Activated CD4-positive, alpha-beta T cell treated with anti-CD3 and anti-CD28 coated beads, Interleukin-2, amount 10 ng/mL, durations not matched to agents 7 days and 5 days (primary cell): ENCODE results near the gene SBK2. TPM values are rescaled to one million over a fixed set of nuclear protein-coding genes. Genes with fewer than 3 reads are reported as not detected.

ENCODE experiments used
- CTCF ChIA-PET: fragments of 350-600 bp; sonication (Branson Sonifier 250); formaldehyde crosslinking; loops from one replicate; lab custom pipeline; 2021; ENCODE audit warnings: antibody characterized with exemption; lab: Charles Lee
- POLR2A ChIA-PET: fragments of 350-600 bp; sonication (Branson Sonifier 250); formaldehyde crosslinking; loops from one replicate; lab custom pipeline; 2021; ENCODE audit warnings: antibody characterized with exemption; lab: Charles Lee
- DNase-seq: peaks from one replicate; pipeline ENCODE4 v3.0.0-alpha.2; 2020
- H3K27ac Mint-ChIP-seq: one replicate; pipeline ENCODE4 v1.8.0; 2021; ENCODE audit warnings: mild to moderate bottlenecking, moderate library complexity, mixed read lengths
- H3K27me3 Mint-ChIP-seq: one replicate; pipeline ENCODE4 v1.8.0; 2021; ENCODE audit warnings: mixed read lengths
- H3K36me3 Mint-ChIP-seq: one replicate; pipeline ENCODE4 v1.8.0; 2021; ENCODE audit warnings: low read depth, mixed read lengths
- H3K4me1 Mint-ChIP-seq: one replicate; pipeline ENCODE4 v1.8.0; 2021; ENCODE audit warnings: mixed read lengths
- H3K4me3 Mint-ChIP-seq: one replicate; pipeline ENCODE4 v1.8.0; 2021; ENCODE audit warnings: mild to moderate bottlenecking, moderate library complexity, mixed read lengths
- H3K9me3 Mint-ChIP-seq: one replicate; pipeline ENCODE4 v1.8.0; 2021; ENCODE audit warnings: mixed read lengths
- total RNA-seq, 2 experiments: library from RNA; stranded (reverse); gene quantifications; one replicate each; pipeline ENCODE4 v1.2.3, GENCODE V29; 2021

SBK2 gene
- total RNA-seq, 2 experiments from 2014 or later: not detected

DNA sequence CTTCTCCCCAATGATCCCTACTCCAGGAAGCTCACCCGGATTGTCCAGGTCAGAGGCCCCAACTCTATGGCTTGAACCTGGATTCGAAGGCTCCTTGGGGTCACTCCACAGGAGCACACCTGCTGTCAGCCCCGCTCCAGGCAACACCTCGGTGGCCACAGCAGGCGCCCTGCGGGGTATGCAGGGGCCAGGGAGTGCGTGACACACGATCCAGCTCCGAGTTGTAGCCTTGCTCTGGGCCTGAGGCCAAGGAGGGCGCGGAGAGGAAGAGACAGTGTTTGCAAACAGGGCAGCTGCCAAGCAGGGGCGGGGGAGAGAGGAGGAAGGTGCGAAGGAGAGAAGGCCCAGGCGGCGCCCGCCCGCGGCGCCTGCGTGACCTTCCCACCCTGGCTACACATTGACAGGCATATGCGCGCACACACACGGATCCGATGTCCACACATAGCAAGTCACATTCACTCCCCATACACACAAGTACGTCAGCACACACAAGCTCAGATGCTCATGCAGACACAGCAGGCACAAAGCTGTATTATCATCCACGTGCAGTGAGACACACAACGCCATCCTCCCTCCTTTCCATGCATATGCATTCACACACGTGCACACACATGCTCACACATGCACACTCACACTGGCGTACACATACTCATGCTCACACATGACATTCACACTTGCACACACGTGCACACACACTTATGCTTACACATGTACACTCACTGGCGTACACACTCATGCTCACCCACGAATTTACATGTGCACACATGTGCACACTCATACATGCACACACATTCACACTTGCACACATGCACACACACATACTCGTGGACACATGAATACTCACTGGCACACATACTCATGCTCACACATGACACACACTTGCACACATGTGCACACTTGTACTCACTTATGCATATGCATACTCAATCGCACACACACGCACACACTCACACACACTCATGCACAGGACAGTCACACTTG, 10.4 kb downstream of the SBK2 start:
- no peaks in the 10 kb centered on the region for H3K27me3 Mint-ChIP-seq
- ChIA-PET CTCF (interaction anchor here (1.5 kb wide), 1 partner anchor 15 kb away, joined by 3 read pairs; no protein-coding TSS in a partner anchor), POLR2A (no interaction called here)
- no peak overlapping the region for H3K4me3 Mint-ChIP-seq
- no peaks in the 10 kb centered on the region for H3K9me3 Mint-ChIP-seq
- no peaks in the 10 kb centered on the region for H3K4me1 Mint-ChIP-seq
- no peak for DNase-seq
- no peaks in the 10 kb centered on the region for H3K36me3 Mint-ChIP-seq
- no peak overlapping the region for H3K27ac Mint-ChIP-seq

GRCh38 chr19:55525289-55526101, 11.4 kb downstream of the SBK2 start:
- no peaks in the 10 kb centered on the region for H3K36me3 Mint-ChIP-seq
- DNase-seq: no peak
- CTCF ChIA-PET: interaction anchor here (1.5 kb wide), 1 partner anchor 14 kb away, joined by 3 read pairs; no protein-coding TSS in a partner anchor
- no peak overlapping the region for H3K4me3 Mint-ChIP-seq
- POLR2A ChIA-PET: no interaction called here
- no peaks in the 10 kb centered on the region for H3K9me3 Mint-ChIP-seq
- no peak overlapping the region for H3K27ac Mint-ChIP-seq
- H3K27me3 Mint-ChIP-seq: no peaks in the 10 kb centered on the region
- no peaks in the 10 kb centered on the region for H3K4me1 Mint-ChIP-seq

DNA sequence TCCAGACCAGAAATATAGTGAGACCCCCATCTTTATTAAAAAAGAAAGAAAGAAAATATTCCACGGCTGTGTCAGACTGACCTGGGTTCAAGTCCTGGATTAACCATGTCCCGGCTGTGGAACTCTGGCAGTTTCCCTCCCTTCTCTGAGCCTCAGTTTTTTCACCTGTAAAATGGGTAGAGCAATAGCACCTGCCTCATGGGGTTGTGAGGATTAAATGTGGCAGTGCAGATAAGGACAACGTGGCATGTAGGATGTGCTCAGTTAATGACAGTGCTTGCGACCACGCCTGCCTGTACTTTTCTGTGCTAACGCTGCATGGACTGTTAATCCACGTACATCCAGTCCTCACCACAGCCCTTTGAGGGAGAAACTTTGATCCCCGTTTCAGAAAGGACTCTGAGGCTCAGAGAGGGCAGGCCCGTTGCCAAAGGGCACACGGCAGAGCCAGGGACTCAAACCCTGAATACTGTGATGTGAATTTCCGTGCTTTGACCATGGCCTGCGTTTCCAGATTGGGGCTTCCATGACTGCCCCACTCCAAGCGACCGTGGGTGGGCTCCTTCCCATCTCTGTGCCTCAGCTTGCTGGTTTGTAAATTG, 16.1 kb downstream of the SBK2 start:
- no peaks in the 10 kb centered on the region for H3K36me3 Mint-ChIP-seq
- no peak for DNase-seq
- no peaks in the 10 kb centered on the region for H3K27me3 Mint-ChIP-seq
- H3K4me3 Mint-ChIP-seq: no peak overlapping the region
- ChIA-PET POLR2A (no interaction called here), CTCF (no interaction called here)
- no peak overlapping the region for H3K27ac Mint-ChIP-seq
- H3K4me1 Mint-ChIP-seq: peaks cover 3% of the 10 kb centered on the region
- H3K9me3 Mint-ChIP-seq: no peaks in the 10 kb centered on the region

- ChIA-PET CTCF (interaction anchor here (1.0 kb wide), 1 partner anchor 98 kb away, joined by 4 read pairs; no protein-coding TSS in a partner anchor), POLR2A (no interaction called here)
- Mint-ChIP-seq H3K4me3 (no peak overlapping the region), H3K4me1 (peaks cover 3% of the 10 kb centered on the region), H3K27me3 (no peaks in the 10 kb centered on the region), H3K9me3 (no peaks in the 10 kb centered on the region), H3K36me3 (no peaks in the 10 kb centered on the region), H3K27ac (no peak overlapping the region)
- DNase-seq: no peak
These were observed 17.3 kb downstream of the SBK2 start for GRCh38 chr19:55519451-55520311.

GRCh38 chr19:55516878-55517620, 19.9 kb downstream of the SBK2 start:
- H3K36me3 Mint-ChIP-seq: no peaks in the 10 kb centered on the region
- peak overlapping the region; percentile 59 for H3K4me3 Mint-ChIP-seq
- peaks cover 3% of the 10 kb centered on the region for H3K4me1 Mint-ChIP-seq
- no peaks in the 10 kb centered on the region for H3K27me3 Mint-ChIP-seq
- peak overlapping the region; percentile 82 for H3K27ac Mint-ChIP-seq
- ChIA-PET CTCF (interaction anchor here (0.6 to 4.3 kb wide), 8 partner anchors 13 to 447 kb away, joined by 3 to 19 read pairs (median 3); partner anchors contain the start of gene ZNF865), POLR2A (interaction anchor here (0.6 kb wide), 1 partner anchor 49 kb away, joined by 6 read pairs; no protein-coding TSS in a partner anchor)
- peak; percentile 90 for DNase-seq
- H3K9me3 Mint-ChIP-seq: no peaks in the 10 kb centered on the region

GRCh38 chr19:55508120-55508519, 28.8 kb downstream of the SBK2 start:
- peaks cover 1% of the 10 kb centered on the region for H3K27me3 Mint-ChIP-seq
- peaks cover 11% of the 10 kb centered on the region for H3K4me1 Mint-ChIP-seq
- H3K36me3 Mint-ChIP-seq: peaks cover 7% of the 10 kb centered on the region
- no peak for DNase-seq
- H3K9me3 Mint-ChIP-seq: peaks cover 2% of the 10 kb centered on the region
- ChIA-PET CTCF (interaction anchor here (0.7 to 1.8 kb wide), 2 partner anchors 132 to 367 kb away, joined by 4 to 8 read pairs; no protein-coding TSS in a partner anchor), POLR2A (no interaction called here)
- no peak overlapping the region for H3K4me3 Mint-ChIP-seq
- H3K27ac Mint-ChIP-seq: no peak overlapping the region

- no peak for DNase-seq
- POLR2A ChIA-PET: no interaction called here
- CTCF ChIA-PET: interaction anchor here (1.2 to 2.6 kb wide), 11 partner anchors 11 to 149 kb away, joined by 4 to 19 read pairs (median 9); partner anchors contain the start of genes FIZ1, ISOC2, ZNF581 and ZNF628
- no peak overlapping the region for H3K4me3 Mint-ChIP-seq
- H3K27me3 Mint-ChIP-seq: no peaks in the 10 kb centered on the region
- H3K36me3 Mint-ChIP-seq: peaks cover 10% of the 10 kb centered on the region
- H3K9me3 Mint-ChIP-seq: peaks cover 8% of the 10 kb centered on the region
- no peak overlapping the region for H3K27ac Mint-ChIP-seq
- H3K4me1 Mint-ChIP-seq: peaks cover 21% of the 10 kb centered on the region
These were observed 32.0 kb downstream of the SBK2 start for GRCh38 chr19:55504981-55505380.

GRCh38 chr19:55504252-55504603, 32.7 kb downstream of the SBK2 start:
- Mint-ChIP-seq H3K27ac (no peak overlapping the region), H3K27me3 (no peaks in the 10 kb centered on the region), H3K9me3 (peaks cover 8% of the 10 kb centered on the region), H3K36me3 (peaks cover 10% of the 10 kb centered on the region), H3K4me1 (peaks cover 21% of the 10 kb centered on the region), H3K4me3 (peak overlapping the region; percentile 73)
- ChIA-PET POLR2A (interaction anchor here (0.7 to 1.0 kb wide), 2 partner anchors 100 to 117 kb away, joined by 3 read pairs; no protein-coding TSS in a partner anchor), CTCF (interaction anchor here (0.6 to 2.6 kb wide), 44 partner anchors 8 to 386 kb away, joined by 3 to 22 read pairs (median 5); partner anchors contain the start of genes CCDC106, FIZ1, HSPBP1 and ISOC2)
- no peak for DNase-seq

- CTCF ChIA-PET: interaction anchor here (0.6 to 2.6 kb wide), 45 partner anchors 8 to 386 kb away, joined by 3 to 22 read pairs (median 5); partner anchors contain the start of genes CCDC106, FIZ1, HSPBP1 and ISOC2
- Mint-ChIP-seq H3K36me3 (peaks cover 10% of the 10 kb centered on the region), H3K4me3 (peak overlapping the region; percentile 73)
These were observed 33.3 kb downstream of the SBK2 start for GRCh38 chr19:55503502-55504251.

DNA sequence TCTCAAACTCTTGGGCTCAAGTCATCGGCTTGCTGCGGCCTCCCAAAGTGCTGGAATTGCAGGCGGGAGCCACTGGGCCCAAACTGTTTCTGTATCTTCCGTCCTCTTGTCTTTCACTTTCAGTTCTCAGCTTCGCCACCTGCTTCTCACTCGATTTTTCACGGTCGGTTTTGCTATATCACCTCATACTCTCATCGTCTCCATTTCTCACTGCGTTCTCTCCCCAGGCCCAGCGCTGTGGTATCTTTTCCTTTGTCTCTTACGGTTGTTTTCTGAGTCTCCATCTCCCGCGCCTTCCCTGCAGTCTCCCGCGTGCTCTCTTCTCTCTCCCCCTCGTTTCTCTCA, 33.8 kb downstream of the SBK2 start:
- peak overlapping the region; percentile 92 for H3K27ac Mint-ChIP-seq
- CTCF ChIA-PET: interaction anchor here (0.7 to 2.6 kb wide), 17 partner anchors 9 to 362 kb away, joined by 3 to 22 read pairs (median 8); partner anchors contain the start of genes ZNF581, ZNF628, ZNF784 and ZNF865
- peaks cover 8% of the 10 kb centered on the region for H3K9me3 Mint-ChIP-seq
- no peaks in the 10 kb centered on the region for H3K27me3 Mint-ChIP-seq
- H3K4me3 Mint-ChIP-seq: peak overlapping the region; percentile 73
- POLR2A ChIA-PET: no interaction called here
- H3K36me3 Mint-ChIP-seq: peaks cover 10% of the 10 kb centered on the region
- peaks cover 21% of the 10 kb centered on the region for H3K4me1 Mint-ChIP-seq
- DNase-seq: no peak

More at GRCh38 chr19:55503502-55504251, 33.3 kb downstream of the SBK2 start:
- POLR2A ChIA-PET: interaction anchor here (0.7 to 1.0 kb wide), 2 partner anchors 100 to 117 kb away, joined by 3 read pairs; no protein-coding TSS in a partner anchor
- Mint-ChIP-seq H3K4me1 (peaks cover 21% of the 10 kb centered on the region), H3K27ac (peak overlapping the region; percentile 92), H3K27me3 (no peaks in the 10 kb centered on the region), H3K9me3 (peaks cover 8% of the 10 kb centered on the region)
- DNase-seq: peak; percentile 92
